Suprapubic skin (tissue), 4 donors: Measurements from ENCODE around the gene LIMD2.

Source experiments
- CTCF ChIP-seq, 2 donors: fragments of 200-600 bp in 1 of 2; fragments of 450-650 bp in 1 of 2; sonication (generic) in 1 of 2; IDR thresholded peaks; one replicate each; pipeline ENCODE4 v1.5.1; 2016 to 2019; ENCODE audit warnings: antibody characterized with exemption in 2 of 2, mild to moderate bottlenecking in 1 of 2, moderate library complexity in 1 of 2
- EP300 ChIP-seq: sonication (generic); formaldehyde crosslinking; IDR thresholded peaks from one replicate; pipeline ENCODE4 v1.6.1; 2017; ENCODE audit warnings: antibody characterized with exemption
- POLR2A ChIP-seq, 2 donors: fragments of 450-650 bp; IDR thresholded peaks; one replicate each; pipeline ENCODE4 v1.6.1; 2017; ENCODE audit warnings: antibody characterized with exemption in 2 of 2, mild to moderate bottlenecking in 2 of 2, moderate library complexity in 2 of 2
- POLR2AphosphoS5 ChIP-seq, 3 donors: sonication (generic); formaldehyde crosslinking; IDR thresholded peaks; one replicate each; pipeline ENCODE4 v1.6.1; 2017; ENCODE audit warnings: antibody characterized with exemption in 3 of 3

- no peak for TF ChIP-seq CTCF (IDR thresholded peaks at IDR 0.05)
- no peak for TF ChIP-seq POLR2A (IDR thresholded peaks at IDR 0.05)
- no peak for TF ChIP-seq EP300
- TF ChIP-seq POLR2AphosphoS5 (IDR thresholded peaks at IDR 0.05) = no peak
Measured at GRCh38 chr17:63695889-63696288, 4.0 kb downstream of the LIMD2 start.
